ENCODE measurements around the gene NLRP10.

Gene NLRP10

DNA sequence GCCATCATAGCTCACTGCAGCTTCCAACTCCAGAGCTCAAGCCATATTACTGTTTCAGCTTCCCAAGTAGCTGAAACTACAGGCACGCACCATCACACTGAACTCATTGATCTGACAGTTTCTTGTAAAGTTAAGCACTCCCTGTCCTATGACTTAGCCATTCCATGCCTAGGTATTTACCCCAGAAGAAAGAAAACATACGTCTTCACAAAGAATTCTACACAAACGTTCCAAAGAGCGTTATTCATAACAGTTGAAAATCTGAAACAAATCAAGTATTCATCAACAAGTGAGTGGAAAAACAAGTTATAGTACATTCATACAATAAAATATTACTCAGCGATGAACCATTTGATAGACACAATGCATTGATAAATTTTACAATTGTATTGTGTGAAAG lies 7.8 kb upstream of the NLRP10 start:
- H2AFZ ChIP-seq (ENCODE audit: low read length), result no peak overlapping the region
- H3K27ac ChIP-seq (ENCODE audit: low read depth, low read length, poor library complexity, severe bottlenecking), result no peak overlapping the region
- no peaks in the 10 kb centered on the region for H3K36me3 ChIP-seq (ENCODE audit: insufficient read depth, low read length)

DNA sequence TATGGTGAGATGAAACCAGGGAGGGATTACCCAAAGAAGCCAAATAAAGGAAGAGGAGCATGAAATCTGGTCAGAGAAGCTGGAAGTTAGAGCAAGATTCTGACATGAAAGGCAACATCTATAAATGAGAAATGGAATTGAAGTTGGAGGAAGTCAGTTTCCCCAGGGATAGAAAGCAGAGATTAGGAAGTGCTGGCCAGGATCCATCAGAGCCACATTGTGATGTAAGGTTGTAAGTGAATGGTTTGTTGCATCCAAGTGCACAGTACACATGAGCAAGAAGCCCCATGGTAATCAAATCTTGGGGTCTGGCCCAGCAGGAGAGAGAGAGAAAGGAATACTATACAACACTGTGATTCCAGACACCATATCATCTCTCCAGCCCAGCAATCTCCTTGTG lies 6.6 kb upstream of the NLRP10 start:
- Histone ChIP-seq H3K9me2 (ENCODE audit: low read depth, low read length) (no peaks in the 10 kb centered on the region), H3F3A (ENCODE audit: insufficient read depth, low read length) (no peaks in the 10 kb centered on the region), H3K27ac (ENCODE audit: low read depth, low read length, poor library complexity, severe bottlenecking) (no peak overlapping the region), H2AFZ (ENCODE audit: low read length) (no peak overlapping the region), H4K20me1 (ENCODE audit: insufficient read depth, low read length) (no peaks in the 10 kb centered on the region), H3K4me3 (ENCODE audit: low read depth, low read length, poor library complexity, severe bottlenecking) (no peak overlapping the region), H3K36me3 (ENCODE audit: insufficient read depth, low read length) (no peaks in the 10 kb centered on the region), H3K9ac (ENCODE audit: low read length) (no peak overlapping the region), H3K79me2 (ENCODE audit: insufficient read depth, low read length) (no peaks in the 10 kb centered on the region), H3K27me3 (ENCODE audit: insufficient read depth, low read length) (no peaks in the 10 kb centered on the region), H3K4me2 (ENCODE audit: low read length) (no peak overlapping the region), H3K4me1 (ENCODE audit: insufficient read depth, low read length, severe bottlenecking) (no peaks in the 10 kb centered on the region), H3K9me3 (ENCODE audit: low read length) (no peaks in the 10 kb centered on the region)
- TF ChIP-seq EZH2 (IDR thresholded peaks at IDR 0.05; ENCODE audit: borderline replicate concordance, low read length) (no peak), CTCF (IDR thresholded peaks at IDR 0.05; ENCODE audit: low read length) (no peak)

More for the DNA sequence above, 7.8 kb upstream of the NLRP10 start:
- Histone ChIP-seq H3K79me2 (ENCODE audit: insufficient read depth, low read length) (no peaks in the 10 kb centered on the region), H3K4me1 (ENCODE audit: insufficient read depth, low read length, severe bottlenecking) (no peaks in the 10 kb centered on the region), H3K4me3 (ENCODE audit: low read depth, low read length, poor library complexity, severe bottlenecking) (no peak overlapping the region), H3K9ac (ENCODE audit: low read length) (no peak overlapping the region), H3K4me2 (ENCODE audit: low read length) (no peak overlapping the region), H3K27me3 (ENCODE audit: insufficient read depth, low read length) (no peaks in the 10 kb centered on the region), H4K20me1 (ENCODE audit: insufficient read depth, low read length) (no peaks in the 10 kb centered on the region), H3F3A (ENCODE audit: insufficient read depth, low read length) (no peaks in the 10 kb centered on the region), H3K9me3 (ENCODE audit: low read length) (no peaks in the 10 kb centered on the region), H3K9me2 (ENCODE audit: low read depth, low read length) (no peaks in the 10 kb centered on the region)
- TF ChIP-seq CTCF (IDR thresholded peaks at IDR 0.05; ENCODE audit: low read length) (no peak), EZH2 (IDR thresholded peaks at IDR 0.05; ENCODE audit: borderline replicate concordance, low read length) (no peak)

DNA sequence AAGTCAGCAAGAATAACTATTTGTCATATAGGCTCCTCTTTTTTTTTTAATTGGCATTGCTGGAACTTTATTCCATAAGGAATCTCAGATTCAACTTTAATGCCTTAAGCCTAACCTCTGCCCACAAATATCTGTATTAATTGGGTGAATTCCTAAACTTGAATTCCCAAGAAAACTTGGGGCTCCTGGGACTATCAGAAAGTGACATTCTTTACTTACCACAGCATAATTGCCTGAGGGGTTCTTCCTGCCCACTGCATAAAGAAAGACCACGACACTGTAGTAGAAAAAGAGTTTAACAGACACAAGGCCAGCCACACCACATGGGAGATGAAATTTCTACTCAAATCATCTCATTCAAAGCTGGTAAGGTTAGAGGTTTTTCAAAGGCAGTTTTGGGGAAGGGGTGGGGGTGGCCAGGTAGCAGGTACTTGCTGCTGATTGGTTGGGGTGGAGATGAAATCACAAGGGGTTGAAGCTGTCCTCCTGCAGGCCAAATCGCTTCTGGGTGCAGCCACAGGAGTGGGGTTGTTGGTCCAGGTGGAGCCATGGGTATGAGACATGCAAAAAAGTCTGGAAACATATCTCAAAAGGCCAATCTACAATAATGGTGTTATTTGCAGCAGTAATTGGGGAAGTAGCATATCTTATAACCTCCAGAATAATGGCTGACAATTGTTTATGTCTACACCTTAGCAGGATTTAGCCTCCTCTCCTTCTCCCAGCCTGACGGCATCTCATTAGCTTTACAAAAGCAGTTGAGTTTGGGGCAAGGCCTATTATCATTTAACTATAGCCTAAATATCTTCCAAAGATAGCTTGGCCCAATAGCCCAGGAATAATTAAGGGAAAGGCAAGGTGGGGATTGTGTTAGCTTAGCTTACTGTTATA lies 4.8 kb upstream of the NLRP10 start:
- no peaks in the 10 kb centered on the region for H3K36me3 ChIP-seq (ENCODE audit: insufficient read depth, low read length)
- no peak overlapping the region for H2AFZ ChIP-seq (ENCODE audit: low read length)
- H3K79me2 ChIP-seq (ENCODE audit: insufficient read depth, low read length), result no peaks in the 10 kb centered on the region
- no peak overlapping the region for H3K4me2 ChIP-seq (ENCODE audit: low read length)
- TF ChIP-seq EZH2 (IDR thresholded peaks at IDR 0.05; ENCODE audit: borderline replicate concordance, low read length) (no peak), CTCF (IDR thresholded peaks at IDR 0.05; ENCODE audit: low read length) (no peak)
- no peaks in the 10 kb centered on the region for H3F3A ChIP-seq (ENCODE audit: insufficient read depth, low read length)
- H3K9me3 ChIP-seq (ENCODE audit: low read length), result no peaks in the 10 kb centered on the region
- no peaks in the 10 kb centered on the region for H3K27me3 ChIP-seq (ENCODE audit: insufficient read depth, low read length)
- H4K20me1 ChIP-seq (ENCODE audit: insufficient read depth, low read length), result no peaks in the 10 kb centered on the region
- H3K4me3 ChIP-seq (ENCODE audit: low read depth, low read length, poor library complexity, severe bottlenecking), result no peak overlapping the region
- H3K9ac ChIP-seq (ENCODE audit: low read length), result no peak overlapping the region
- no peaks in the 10 kb centered on the region for H3K9me2 ChIP-seq (ENCODE audit: low read depth, low read length)
- H3K4me1 ChIP-seq (ENCODE audit: insufficient read depth, low read length, severe bottlenecking), result no peaks in the 10 kb centered on the region
- H3K27ac ChIP-seq (ENCODE audit: low read depth, low read length, poor library complexity, severe bottlenecking), result no peak overlapping the region
